ENCODE results near the gene AMH. TPM values are rescaled to one million over a fixed set of nuclear protein-coding genes. Genes with fewer than 3 reads are reported as not detected.

Gene AMH
- total and polyA plus RNA-seq, 11 donors: 0.10 to 1.1 (median 0.57) TPM; not detected in 4

- H3K36me3 ChIP-seq: peaks cover 0 to 46% (median 40%) of the 10 kb centered on the region in 9 donors
These were observed 15.4 kb upstream of the AMH start for GRCh38 chr19:2233601-2234280.

GRCh38 chr19:2234996-2235380 is 14.1 kb upstream of the AMH start:
- Histone ChIP-seq H3K4me3 (peak overlapping the region; percentile 72 to 98 (median 94)), H3K9me3 (no peaks in the 10 kb centered on the region), H3K27ac (peak overlapping the region; percentile 92 to 100 (median 99)), H3K27me3 (no peaks in the 10 kb centered on the region), H3K4me1 (peaks cover 10 to 68% (median 42%) of the 10 kb centered on the region in 12 donors), H3K36me3 (peaks cover 0 to 35% (median 27%) of the 10 kb centered on the region in 9 donors)
- ATAC-seq (no peak), DNase-seq (no peak)
- WGBS, 4 donors: 44 to 52% (median 47%) methylated on average over 6 of the region's 6 CpGs
- TF ChIP-seq CTCF (IDR thresholded peaks at IDR 0.05): no peak
- TF ChIP-seq POLR2A (IDR thresholded peaks at IDR 0.05): no peak
- intact Hi-C loops (cut with DNase I): loop anchor here in 8 of 10 donors (5.0 to 10.0 kb wide), 9 partner anchors 37 to 160 kb away; partner anchors contain the start of gene AP3D1 (in 2 of the 8)

More at GRCh38 chr19:2233601-2234280, 15.4 kb upstream of the AMH start:
- TF ChIP-seq POLR2A (IDR thresholded peaks at IDR 0.05): no peak
- TF ChIP-seq CTCF (IDR thresholded peaks at IDR 0.05): no peak
- no peaks in the 10 kb centered on the region for H3K9me3 ChIP-seq
- H3K27me3 ChIP-seq: no peaks in the 10 kb centered on the region
- DNase-seq: no peak
- no peak overlapping the region for H3K27ac ChIP-seq
- H3K4me1 ChIP-seq: peaks cover 9 to 55% (median 32%) of the 10 kb centered on the region in 12 donors
- ATAC-seq: no peak
- intact Hi-C loops (cut with DNase I): loop anchor here in 6 of 10 donors (5.0 to 10.0 kb wide), 4 partner anchors 76 to 161 kb away; partner anchors contain the start of gene AP3D1 (in 1 of the 6)
- H3K4me3 ChIP-seq: no peak overlapping the region
- WGBS, 4 donors: 92 to 94% (median 93%) methylated on average over 21 to 25 of the region's 25 CpGs

GRCh38 chr19:2235381-2236063 is 13.6 kb upstream of the AMH start:
- Histone ChIP-seq H3K9me3 (no peaks in the 10 kb centered on the region), H3K4me3 (peak overlapping the region; percentile 72 to 98 (median 94)), H3K27ac (peak overlapping the region; percentile 92 to 100 (median 99)), H3K27me3 (no peaks in the 10 kb centered on the region), H3K36me3 (peaks cover 0 to 30% (median 22%) of the 10 kb centered on the region in 9 donors), H3K4me1 (peaks cover 14 to 73% (median 46%) of the 10 kb centered on the region in 12 donors)
- ATAC-seq (peak in 2 of 4 donors; percentile 4 to 14), DNase-seq (peak in 3 of 5 donors; percentile 42 to 64 (median 64))
- intact Hi-C loops (cut with DNase I): loop anchor here (1.0 to 10.0 kb wide), 22 partner anchors 34 to 159 kb away; partner anchors contain the start of genes AP3D1 (in 2 of the 10) and DOT1L (in 1 of the 10)
- 0% methylated on average over 1 to 48 of the region's 48 CpGs for WGBS, 4 donors
- TF ChIP-seq CTCF (IDR thresholded peaks at IDR 0.05) (no peak), POLR2A (IDR thresholded peaks at IDR 0.05) (no peak)

- no peak for ATAC-seq
- Histone ChIP-seq H3K27me3 (no peaks in the 10 kb centered on the region), H3K36me3 (peaks cover 0 to 25% (median 17%) of the 10 kb centered on the region in 9 donors), H3K4me1 (peaks cover 14 to 75% (median 51%) of the 10 kb centered on the region in 12 donors), H3K9me3 (no peaks in the 10 kb centered on the region), H3K27ac (peak overlapping the region; percentile 92 to 100 (median 99)), H3K4me3 (peak overlapping the region; percentile 72 to 98 (median 94))
- intact Hi-C loops (cut with DNase I): loop anchor here (1.0 to 10.0 kb wide), 22 partner anchors 33 to 159 kb away; partner anchors contain the start of genes AP3D1 (in 2 of the 10) and DOT1L (in 1 of the 10)
- 0 to 1% (median 0%) methylated on average over 6 to 28 of the region's 28 CpGs for WGBS, 4 donors
- DNase-seq: no peak
- peak in 1 of 2 donors; percentile 41 for TF ChIP-seq POLR2A (IDR thresholded peaks at IDR 0.05)
- no peak for TF ChIP-seq CTCF (IDR thresholded peaks at IDR 0.05)
These were observed 13.1 kb upstream of the AMH start for GRCh38 chr19:2236064-2236313.
